Measurements from ENCODE around the gene NHSL1.

Gene NHSL1

DNA sequence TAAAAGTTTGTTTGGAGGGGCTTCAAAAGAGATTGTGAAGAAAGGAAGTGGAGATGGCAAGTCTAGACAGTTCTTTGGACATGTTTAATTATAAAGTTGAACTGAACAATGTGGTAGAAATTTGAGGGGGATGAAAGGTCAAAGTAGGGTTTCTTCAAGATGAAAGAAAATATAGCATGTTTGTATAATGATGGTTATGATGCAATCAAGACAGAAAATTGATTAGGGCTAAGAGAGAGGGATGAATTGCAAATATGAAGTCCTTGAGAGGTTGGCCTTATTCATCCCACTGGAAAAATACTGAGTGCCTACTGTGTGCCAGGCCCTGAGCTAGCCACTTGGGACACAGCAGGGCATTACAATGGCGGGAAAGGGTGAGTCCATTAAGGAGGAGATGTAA lies 37.6 kb downstream of the NHSL1 start:
- no peak for TF ChIP-seq TAF1 (IDR thresholded peaks at IDR 0.05; ENCODE audit: borderline replicate concordance, insufficient read depth, low read length)
- TF ChIP-seq POLR2AphosphoS5 (IDR thresholded peaks at IDR 0.05; ENCODE audit: low read depth, low read length), result 0 out of 2 replicates have a peak, but pooled peaks have one; percentile 6

DNA sequence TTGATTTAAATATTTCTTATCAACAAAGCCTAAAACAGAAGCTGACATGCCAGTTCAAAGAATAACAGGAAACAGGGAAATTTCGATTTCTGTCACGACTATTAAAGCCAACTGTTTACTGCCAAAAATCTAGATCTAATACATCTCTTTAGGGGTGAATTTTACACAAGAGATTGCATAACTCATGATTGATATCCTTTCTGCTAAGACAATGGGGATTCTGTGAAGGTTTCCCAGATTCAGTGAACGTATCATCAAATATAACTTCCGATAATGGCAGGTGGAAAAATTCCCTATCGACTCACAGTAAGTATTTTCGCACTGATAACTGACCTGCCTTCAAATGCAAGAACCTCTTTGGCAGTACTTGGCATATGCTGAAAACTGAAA lies 42.9 kb downstream of the NHSL1 start:
- TF ChIP-seq POLR2AphosphoS5 (IDR thresholded peaks at IDR 0.05; ENCODE audit: low read depth, low read length), result no peak
- TF ChIP-seq, protein P1, sequence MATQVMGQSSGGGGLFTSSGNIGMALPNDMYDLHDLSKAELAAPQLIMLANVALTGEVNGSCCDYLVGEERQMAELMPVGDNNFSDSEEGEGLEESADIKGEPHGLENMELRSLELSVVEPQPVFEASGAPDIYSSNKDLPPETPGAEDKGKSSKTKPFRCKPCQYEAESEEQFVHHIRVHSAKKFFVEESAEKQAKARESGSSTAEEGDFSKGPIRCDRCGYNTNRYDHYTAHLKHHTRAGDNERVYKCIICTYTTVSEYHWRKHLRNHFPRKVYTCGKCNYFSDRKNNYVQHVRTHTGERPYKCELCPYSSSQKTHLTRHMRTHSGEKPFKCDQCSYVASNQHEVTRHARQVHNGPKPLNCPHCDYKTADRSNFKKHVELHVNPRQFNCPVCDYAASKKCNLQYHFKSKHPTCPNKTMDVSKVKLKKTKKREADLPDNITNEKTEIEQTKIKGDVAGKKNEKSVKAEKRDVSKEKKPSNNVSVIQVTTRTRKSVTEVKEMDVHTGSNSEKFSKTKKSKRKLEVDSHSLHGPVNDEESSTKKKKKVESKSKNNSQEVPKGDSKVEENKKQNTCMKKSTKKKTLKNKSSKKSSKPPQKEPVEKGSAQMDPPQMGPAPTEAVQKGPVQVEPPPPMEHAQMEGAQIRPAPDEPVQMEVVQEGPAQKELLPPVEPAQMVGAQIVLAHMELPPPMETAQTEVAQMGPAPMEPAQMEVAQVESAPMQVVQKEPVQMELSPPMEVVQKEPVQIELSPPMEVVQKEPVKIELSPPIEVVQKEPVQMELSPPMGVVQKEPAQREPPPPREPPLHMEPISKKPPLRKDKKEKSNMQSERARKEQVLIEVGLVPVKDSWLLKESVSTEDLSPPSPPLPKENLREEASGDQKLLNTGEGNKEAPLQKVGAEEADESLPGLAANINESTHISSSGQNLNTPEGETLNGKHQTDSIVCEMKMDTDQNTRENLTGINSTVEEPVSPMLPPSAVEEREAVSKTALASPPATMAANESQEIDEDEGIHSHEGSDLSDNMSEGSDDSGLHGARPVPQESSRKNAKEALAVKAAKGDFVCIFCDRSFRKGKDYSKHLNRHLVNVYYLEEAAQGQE (IDR thresholded peaks at IDR 0.05; ENCODE audit: insufficient read depth in 1 of 2, low read depth in 2 of 2, low read length in 2 of 2), result no peak
- no peak for TF ChIP-seq SIN3A (IDR thresholded peaks at IDR 0.05; ENCODE audit: borderline replicate concordance, insufficient read depth, low read length)
- no peak for TF ChIP-seq FOXP2 (optimal IDR thresholded peaks at IDR 0.05; ENCODE audit: borderline replicate concordance, extremely low read depth, extremely low read length, insufficient read depth)

DNA sequence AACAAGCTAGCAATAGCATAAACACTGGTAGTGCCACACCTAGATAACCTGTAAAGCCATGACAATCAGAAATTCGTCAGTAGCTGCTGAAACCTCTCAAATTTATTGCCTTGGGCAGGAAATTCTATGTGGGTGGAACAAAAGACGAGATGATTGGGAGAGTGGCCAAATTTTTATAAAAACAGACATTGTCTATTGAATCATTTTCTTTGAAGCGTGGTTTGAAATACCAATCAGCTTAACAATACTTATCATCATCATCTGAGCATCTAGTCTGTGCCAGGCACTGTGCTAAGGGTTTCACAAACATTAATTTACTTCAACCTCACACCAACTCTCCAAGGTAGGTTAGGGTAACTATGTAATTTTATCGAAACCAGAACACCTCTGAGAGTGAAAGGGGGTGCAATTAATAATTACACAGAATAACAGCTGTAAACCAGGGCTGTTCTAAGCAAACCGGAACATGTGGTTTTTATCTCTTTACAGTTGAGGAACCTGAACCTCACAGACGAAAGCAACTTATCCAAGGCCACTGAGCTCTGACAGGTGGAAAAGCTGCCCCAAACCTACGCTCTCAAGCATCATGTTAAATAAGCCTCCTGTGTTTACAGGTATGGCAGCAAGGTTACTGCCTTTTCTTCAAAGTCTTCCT lies 43.4 kb downstream of the NHSL1 start:
- TF ChIP-seq FOXP2 (optimal IDR thresholded peaks at IDR 0.05; ENCODE audit: borderline replicate concordance, extremely low read depth, extremely low read length, insufficient read depth) (no peak), POLR2AphosphoS5 (IDR thresholded peaks at IDR 0.05; ENCODE audit: low read depth, low read length) (no peak), TAF1 (IDR thresholded peaks at IDR 0.05; ENCODE audit: borderline replicate concordance, insufficient read depth, low read length) (no peak), SIN3A (IDR thresholded peaks at IDR 0.05; ENCODE audit: borderline replicate concordance, insufficient read depth, low read length) (no peak)
- TF ChIP-seq, protein P1 (IDR thresholded peaks at IDR 0.05; ENCODE audit: insufficient read depth in 1 of 2, low read depth in 2 of 2, low read length in 2 of 2), result no peak

DNA sequence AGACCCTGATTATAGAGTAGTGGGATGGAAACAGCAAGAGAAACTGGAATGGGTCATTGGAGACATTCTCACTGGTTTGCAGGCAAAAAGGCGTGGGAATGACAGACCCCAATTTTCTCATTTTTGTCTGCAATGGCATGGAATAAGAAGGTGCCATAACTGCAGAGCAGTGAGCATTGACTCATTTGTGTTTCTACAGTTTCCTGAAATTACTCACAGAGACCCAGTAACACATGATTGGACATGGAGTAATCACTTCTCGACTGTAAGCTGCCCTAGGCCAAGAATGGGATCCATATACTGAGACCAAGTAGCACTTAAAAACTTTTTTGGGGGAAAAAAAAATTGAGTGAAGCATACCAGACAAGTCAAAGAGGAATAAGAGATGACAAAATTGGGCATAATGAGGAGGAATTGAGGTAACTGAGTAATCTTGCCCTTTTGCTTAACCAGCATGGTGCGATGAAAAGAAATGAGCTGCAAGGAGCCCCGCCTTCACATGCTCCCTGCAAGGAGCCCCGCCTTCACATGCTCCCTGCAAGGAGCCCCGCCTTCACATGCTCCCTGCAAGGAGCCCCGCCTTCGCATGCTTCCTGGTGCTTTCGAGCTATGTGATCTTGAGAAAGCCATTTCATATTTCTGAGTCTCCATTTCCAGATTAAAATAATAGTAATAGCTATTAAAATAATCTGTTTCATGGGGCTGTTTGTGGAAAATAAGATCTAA lies 44.1 kb downstream of the NHSL1 start:
- TF ChIP-seq, protein P1 (IDR thresholded peaks at IDR 0.05; ENCODE audit: insufficient read depth in 1 of 2, low read depth in 2 of 2, low read length in 2 of 2), result no peak
- 0 out of 2 replicates have a peak, but pooled peaks have one; percentile 47 for TF ChIP-seq POLR2AphosphoS5 (IDR thresholded peaks at IDR 0.05; ENCODE audit: low read depth, low read length)
- TF ChIP-seq TAF1 (IDR thresholded peaks at IDR 0.05; ENCODE audit: borderline replicate concordance, insufficient read depth, low read length), result no peak
- no peak for TF ChIP-seq SIN3A (IDR thresholded peaks at IDR 0.05; ENCODE audit: borderline replicate concordance, insufficient read depth, low read length)
- TF ChIP-seq FOXP2 (optimal IDR thresholded peaks at IDR 0.05; ENCODE audit: borderline replicate concordance, extremely low read depth, extremely low read length, insufficient read depth), result no peak

DNA sequence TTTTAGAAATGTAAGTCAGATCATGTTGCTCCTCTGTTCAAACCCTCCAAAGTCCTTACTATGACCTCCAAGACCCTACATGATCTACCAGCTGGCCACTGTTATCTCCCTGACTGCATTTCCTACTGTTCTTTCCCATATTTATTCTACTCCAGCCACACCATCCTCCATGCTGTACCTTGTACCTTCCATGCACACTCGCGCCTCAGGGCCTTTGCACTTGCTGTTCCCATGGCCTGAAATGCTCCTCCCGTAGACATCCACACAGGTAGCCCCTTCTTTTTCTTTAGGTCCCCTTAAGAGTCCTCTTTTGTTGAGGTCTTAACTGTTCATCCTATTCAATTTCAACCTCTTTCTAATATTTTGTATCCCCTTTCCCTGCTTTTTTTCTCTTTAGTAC lies 48.3 kb downstream of the NHSL1 start:
- TF ChIP-seq, protein P1 (IDR thresholded peaks at IDR 0.05; ENCODE audit: insufficient read depth in 1 of 2, low read depth in 2 of 2, low read length in 2 of 2), result no peak
- TF ChIP-seq FOXP2 (optimal IDR thresholded peaks at IDR 0.05; ENCODE audit: borderline replicate concordance, extremely low read depth, extremely low read length, insufficient read depth) (no peak), TAF1 (IDR thresholded peaks at IDR 0.05; ENCODE audit: borderline replicate concordance, insufficient read depth, low read length) (no peak), SIN3A (IDR thresholded peaks at IDR 0.05; ENCODE audit: borderline replicate concordance, insufficient read depth, low read length) (no peak), POLR2AphosphoS5 (IDR thresholded peaks at IDR 0.05; ENCODE audit: low read depth, low read length) (no peak; the same call in 1 of the 2 replicates)
